ENCODE results near the gene SLC2A10. TPM values are rescaled to one million over a fixed set of nuclear protein-coding genes. Genes with fewer than 3 reads are reported as not detected.

SLC2A10 gene
- total RNA-seq, 1 donor from 2014 or later: 2.7 TPM

- intact Hi-C loops (cut with DNase I): loop anchor here (2.0 kb wide), 1 partner anchor 160 kb away; no protein-coding TSS in a partner anchor
- DNase-seq (ENCODE audit: low spot score): no peak
These were observed 28.2 kb upstream of the SLC2A10 start for GRCh38 chr20:46681032-46681854.

GRCh38 chr20:46682063-46682821 lies 27.2 kb upstream of the SLC2A10 start:
- intact Hi-C loops (cut with DNase I): no loop called here
- no peak for DNase-seq (ENCODE audit: low spot score)

- DNase-seq (ENCODE audit: low spot score): no peak
- intact Hi-C loops (cut with DNase I): no loop called here
These were observed 26.3 kb upstream of the SLC2A10 start for GRCh38 chr20:46683011-46683667.

GRCh38 chr20:46683668-46683938 lies 25.8 kb upstream of the SLC2A10 start:
- no peak for DNase-seq (ENCODE audit: low spot score)
- intact Hi-C loops (cut with DNase I): no loop called here

- intact Hi-C loops (cut with DNase I): no loop called here
- no peak for DNase-seq (ENCODE audit: low spot score)
These were observed 25.3 kb upstream of the SLC2A10 start for GRCh38 chr20:46683939-46684750.

GRCh38 chr20:46688151-46689081 lies 21.0 kb upstream of the SLC2A10 start:
- DNase-seq (ENCODE audit: low spot score): no peak

GRCh38 chr20:46689082-46689753 lies 20.2 kb upstream of the SLC2A10 start, which contains the start of gene TP53RK:
TP53RK (minus strand) TSS chr20:46689444; CDS start chr20:46689414, 30 bp downstream.
- intact Hi-C loops (cut with DNase I): loop anchor here (5.0 kb wide), 1 partner anchor 127 kb away; no protein-coding TSS in a partner anchor
- DNase-seq (ENCODE audit: low spot score): peak; percentile 98

More at GRCh38 chr20:46688151-46689081, 21.0 kb upstream of the SLC2A10 start:
- intact Hi-C loops (cut with DNase I): loop anchor here (5.0 kb wide), 1 partner anchor 126 kb away; no protein-coding TSS in a partner anchor

GRCh38 chr20:46689754-46690085 lies 19.7 kb upstream of the SLC2A10 start:
- intact Hi-C loops (cut with DNase I): loop anchor here (5.0 kb wide), 1 partner anchor 127 kb away; no protein-coding TSS in a partner anchor
- DNase-seq (ENCODE audit: low spot score): no peak

- DNase-seq (ENCODE audit: low spot score): no peak
- intact Hi-C loops (cut with DNase I): no loop called here
These were observed 19.0 kb upstream of the SLC2A10 start for GRCh38 chr20:46690219-46691106.

GRCh38 chr20:46691196-46691595 lies 18.3 kb upstream of the SLC2A10 start:
- intact Hi-C loops (cut with DNase I): no loop called here
- DNase-seq (ENCODE audit: low spot score): no peak

GRCh38 chr20:46694484-46694883 lies 15.0 kb upstream of the SLC2A10 start:
- intact Hi-C loops (cut with DNase I): no loop called here

GRCh38 chr20:46695892-46696291 lies 13.6 kb upstream of the SLC2A10 start:
- intact Hi-C loops (cut with DNase I): no loop called here
- no peak for DNase-seq (ENCODE audit: low spot score)

More at GRCh38 chr20:46694484-46694883, 15.0 kb upstream of the SLC2A10 start:
- no peak for DNase-seq (ENCODE audit: low spot score)

- no peak for DNase-seq (ENCODE audit: low spot score)
- intact Hi-C loops (cut with DNase I): no loop called here
These were observed 12.6 kb upstream of the SLC2A10 start for GRCh38 chr20:46696791-46697279.

- intact Hi-C loops (cut with DNase I): no loop called here
- no peak for DNase-seq (ENCODE audit: low spot score)
These were observed 10.7 kb upstream of the SLC2A10 start for GRCh38 chr20:46698788-46699187.

- intact Hi-C loops (cut with DNase I): no loop called here
- DNase-seq (ENCODE audit: low spot score): no peak
These were observed 9.6 kb upstream of the SLC2A10 start for GRCh38 chr20:46699651-46700359.

- intact Hi-C loops (cut with DNase I): no loop called here
- no peak for DNase-seq (ENCODE audit: low spot score)
These were observed 9.0 kb upstream of the SLC2A10 start for GRCh38 chr20:46700481-46700880.
